Measurements from ENCODE around the gene SLC6A8.

- TF ChIP-seq CTCF (IDR thresholded peaks at IDR 0.05; ENCODE audit: extremely low read depth in 1 of 2, insufficient read depth in 1 of 2, low read depth in 1 of 2, low read length in 2 of 2): no peak
- no peak for TF ChIP-seq MAX (IDR thresholded peaks at IDR 0.05; ENCODE audit: insufficient read depth, insufficient read length)
- TF ChIP-seq EZH2 (IDR thresholded peaks at IDR 0.05; ENCODE audit: borderline replicate concordance, low read depth, low read length, severe bottlenecking): no peak
- no peak for TF ChIP-seq POLR2AphosphoS5 (IDR thresholded peaks at IDR 0.05; ENCODE audit: insufficient read depth, low read depth, low read length)
- no peak for TF ChIP-seq FOS (IDR thresholded peaks at IDR 0.05; ENCODE audit: borderline replicate concordance, insufficient read depth, low read length)
- no peak for TF ChIP-seq GATA2 (IDR thresholded peaks at IDR 0.05; ENCODE audit: insufficient read depth, insufficient read length, low read depth, low read length)
- TF ChIP-seq POLR2A (IDR thresholded peaks at IDR 0.05; ENCODE audit: low read depth, low read length): no peak
Measured at GRCh38 chrX:153645921-153646488, 41.7 kb upstream of the SLC6A8 start.
